DND-41 (cell line): ENCODE measurements around the gene WDR62.
"Not testable (repeated sequence)": the region's sequence is repeated elsewhere in the genome, so short reads cannot be mapped to it uniquely, and the experiment has no call there.

Experiments used
- ATAC-seq: fragments of 200-7000 bp; cut with Tn5 transposase; 3 replicates; pipeline ENCODE4 v1.9.1; 2021; ENCODE audit warnings: low read depth; ENCODE audit not compliant: insufficient read depth
- DNase-seq: peaks from one replicate; pipeline ENCODE4 v3.0.0-alpha.2; 2020
- H2AFZ ChIP-seq: 2 replicates; pipeline ENCODE4 v1.6.0; 2012; ENCODE audit warnings: low read depth, low read length
- H3K27ac ChIP-seq: 2 replicates; pipeline ENCODE4 v1.5.1; 2012; ENCODE audit warnings: low read length, inconsistent platforms
- H3K27me3 ChIP-seq: fragments of 200-600 bp; sonication (generic); 2 replicates; pipeline ENCODE4 v1.6.0; 2012; ENCODE audit warnings: low read length, mild to moderate bottlenecking, inconsistent platforms; ENCODE audit not compliant: insufficient read depth, poor library complexity
- H3K36me3 ChIP-seq: 2 replicates; pipeline ENCODE4 v1.5.1; 2012; ENCODE audit warnings: low read length, inconsistent platforms; ENCODE audit not compliant: insufficient read depth
- H3K4me1 ChIP-seq: 2 replicates; pipeline ENCODE4 v1.5.1; 2012; ENCODE audit warnings: mild to moderate bottlenecking, low read length; ENCODE audit not compliant: insufficient read depth
- H3K4me2 ChIP-seq: 2 replicates; pipeline ENCODE4 v1.6.0; 2012; ENCODE audit warnings: mild to moderate bottlenecking, moderate library complexity, low read length, inconsistent platforms; ENCODE audit not compliant: insufficient read depth
- H3K4me3 ChIP-seq, 2 experiments: fragments of 200-600 bp in 1 of 2; shearing (Covaris generic) in 1 of 2; 2 replicates each; pipeline ENCODE4 v1.5.1; 2012 to 2016; ENCODE audit warnings: inconsistent platforms in 2 of 2, low read length in 2 of 2, mild to moderate bottlenecking in 2 of 2, low read depth in 1 of 2, moderate library complexity in 1 of 2
- H3K79me2 ChIP-seq: 2 replicates; pipeline ENCODE4 v1.6.0; 2012; ENCODE audit warnings: low read length, inconsistent platforms; ENCODE audit not compliant: insufficient read depth
- H3K9ac ChIP-seq: 2 replicates; pipeline ENCODE4 v1.6.0; 2012; ENCODE audit warnings: low read depth, mild to moderate bottlenecking, inconsistent platforms, low read length, moderate library complexity
- H3K9me3 ChIP-seq: 2 replicates; pipeline ENCODE4 v1.5.1; 2012; ENCODE audit warnings: low read length, moderate library complexity, mild to moderate bottlenecking, inconsistent platforms; ENCODE audit not compliant: insufficient read depth, severe bottlenecking
- H4K20me1 ChIP-seq: 2 replicates; pipeline ENCODE4 v1.6.0; 2012; ENCODE audit warnings: low read length; ENCODE audit not compliant: insufficient read depth
- CTCF ChIP-seq: IDR thresholded peaks from 2 replicates; pipeline ENCODE4 v1.5.1; 2012; ENCODE audit warnings: borderline replicate concordance, low read length, moderate library complexity, mild to moderate bottlenecking; ENCODE audit not compliant: poor library complexity, severe bottlenecking; ENCODE audit errors: extremely low read depth
- EZH2 ChIP-seq: IDR thresholded peaks from 3 replicates; pipeline ENCODE4 v1.6.1; 2012; ENCODE audit warnings: borderline replicate concordance, low read depth, mild to moderate bottlenecking, moderate library complexity, low read length, inconsistent platforms; ENCODE audit not compliant: severe bottlenecking

Gene WDR62

GRCh38 chr19:36067681-36068080 is 13.0 kb downstream of the WDR62 start:
- no peak for DNase-seq
- ATAC-seq, result no peak
- H3K36me3 ChIP-seq, result peaks cover 79% of the 10 kb centered on the region
- H3K27ac ChIP-seq, result no peak overlapping the region
- H3K4me3 ChIP-seq, result no peak overlapping the region
- H3K79me2 ChIP-seq, result peaks cover 58% of the 10 kb centered on the region
- H4K20me1 ChIP-seq, result peaks cover 55% of the 10 kb centered on the region
- TF ChIP-seq CTCF (no peak), EZH2 (no peak)
- no peak overlapping the region for H2AFZ ChIP-seq
- no peaks in the 10 kb centered on the region for H3K4me1 ChIP-seq
- no peak overlapping the region for H3K4me2 ChIP-seq
- H3K9me3 ChIP-seq, result no peaks in the 10 kb centered on the region
- H3K27me3 ChIP-seq, result no peaks in the 10 kb centered on the region
- H3K9ac ChIP-seq, result no peak overlapping the region

GRCh38 chr19:36068810-36069499 is 14.3 kb downstream of the WDR62 start:
- not testable (repeated sequence) for H3K9ac ChIP-seq, H3K27me3 ChIP-seq, H2AFZ ChIP-seq, H3K4me2 ChIP-seq, H3K4me1 ChIP-seq, H3K4me3 ChIP-seq, H3K9me3 ChIP-seq, ATAC-seq, H3K27ac ChIP-seq, DNase-seq
- peaks cover 57% of the 10 kb centered on the region for H4K20me1 ChIP-seq
- peaks cover 58% of the 10 kb centered on the region for H3K79me2 ChIP-seq
- H3K36me3 ChIP-seq, result peaks cover 80% of the 10 kb centered on the region

DNA sequence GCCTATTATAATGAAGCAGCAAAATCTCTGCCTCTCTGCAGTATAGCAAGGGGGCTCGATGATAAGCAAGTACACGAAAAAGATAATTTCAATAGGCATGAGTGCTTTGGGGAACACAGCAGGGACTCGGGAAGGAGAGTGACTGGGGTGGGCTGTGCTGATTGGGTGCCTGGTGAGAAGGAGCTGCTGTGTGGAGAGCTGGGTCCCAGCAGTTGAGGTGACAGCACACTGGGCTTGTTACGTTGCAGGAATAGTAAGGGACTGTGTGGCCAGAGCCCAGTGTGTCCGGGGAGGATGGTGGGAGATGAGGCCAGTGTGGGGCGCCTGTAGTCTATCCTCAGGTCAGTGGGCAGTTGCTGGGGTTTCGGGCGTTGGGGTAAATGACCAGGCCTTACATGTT is 17.4 kb downstream of the WDR62 start:
- DNase-seq, result no peak
- Histone ChIP-seq H3K4me2 (no peak overlapping the region), H3K27me3 (no peaks in the 10 kb centered on the region), H2AFZ (no peak overlapping the region), H3K27ac (no peak overlapping the region), H4K20me1 (peaks cover 33% of the 10 kb centered on the region), H3K79me2 (peaks cover 37% of the 10 kb centered on the region), H3K9ac (no peak overlapping the region), H3K4me1 (no peaks in the 10 kb centered on the region), H3K9me3 (no peaks in the 10 kb centered on the region), H3K36me3 (peaks cover 81% of the 10 kb centered on the region), H3K4me3 (no peak overlapping the region)
- no peak for ATAC-seq
- TF ChIP-seq EZH2 (no peak), CTCF (no peak)

GRCh38 chr19:36073121-36073876 is 18.6 kb downstream of the WDR62 start:
- Histone ChIP-seq H3K27me3 (no peaks in the 10 kb centered on the region), H2AFZ (no peak overlapping the region), H3K9ac (no peak overlapping the region), H3K79me2 (peaks cover 32% of the 10 kb centered on the region), H3K27ac (no peak overlapping the region), H3K4me1 (no peaks in the 10 kb centered on the region), H4K20me1 (peaks cover 24% of the 10 kb centered on the region), H3K9me3 (no peaks in the 10 kb centered on the region), H3K36me3 (peaks cover 81% of the 10 kb centered on the region), H3K4me3 (no peak overlapping the region), H3K4me2 (no peak overlapping the region)
- no peak for DNase-seq
- TF ChIP-seq EZH2 (no peak), CTCF (no peak)
- no peak for ATAC-seq
